Measurements from ENCODE around the gene WFDC12.

DNA sequence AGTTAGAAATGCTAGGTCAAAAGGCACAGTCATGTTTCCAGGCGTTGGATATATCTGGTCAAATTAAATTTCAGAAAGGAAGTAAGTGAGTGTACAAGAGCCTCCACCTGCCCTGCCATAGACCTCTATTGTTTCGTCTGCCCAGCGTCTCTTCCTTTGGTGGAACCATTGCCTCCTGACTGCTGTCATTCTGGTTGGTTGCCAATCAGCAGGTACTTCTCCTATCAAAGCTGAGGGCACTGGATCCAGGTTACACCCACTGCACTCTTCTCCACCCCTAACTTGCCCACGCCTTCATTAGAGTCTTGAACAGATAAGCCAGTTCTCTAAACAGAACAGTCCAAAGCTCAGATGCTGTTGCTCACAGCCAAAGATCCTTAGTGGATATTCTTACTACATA is 6.7 kb downstream of the WFDC12 start:
- TF ChIP-seq TAF1 (IDR thresholded peaks at IDR 0.05; ENCODE audit: borderline replicate concordance, low read depth, low read length): no peak
- TF ChIP-seq POLR2AphosphoS5 (IDR thresholded peaks at IDR 0.05; ENCODE audit: low read depth, low read length): no peak
